Stimulated activated CD8-positive, alpha-beta memory T cell treated with anti-CD3 and anti-CD28 coated beads, Interleukin-4, amount 100 ng/mL, for 4 hours (primary cell): Measurements from ENCODE around the gene CLPTM1L.

Source experiments
- DNase-seq, 2 donors: peaks; one replicate each; pipeline ENCODE4 v3.0.0-alpha.2; 2020; ENCODE audit warnings: low read depth in 2 of 2, low spot score in 1 of 2

Gene CLPTM1L

GRCh38 chr5:1344975-1345838 lies at the start of gene CLPTM1L:
TSS of gene CLPTM1L (minus strand) at chr5:1345099. CDS start at chr5:1344841, 258 bp downstream.
- peak; percentile 66 to 79 for DNase-seq

DNA sequence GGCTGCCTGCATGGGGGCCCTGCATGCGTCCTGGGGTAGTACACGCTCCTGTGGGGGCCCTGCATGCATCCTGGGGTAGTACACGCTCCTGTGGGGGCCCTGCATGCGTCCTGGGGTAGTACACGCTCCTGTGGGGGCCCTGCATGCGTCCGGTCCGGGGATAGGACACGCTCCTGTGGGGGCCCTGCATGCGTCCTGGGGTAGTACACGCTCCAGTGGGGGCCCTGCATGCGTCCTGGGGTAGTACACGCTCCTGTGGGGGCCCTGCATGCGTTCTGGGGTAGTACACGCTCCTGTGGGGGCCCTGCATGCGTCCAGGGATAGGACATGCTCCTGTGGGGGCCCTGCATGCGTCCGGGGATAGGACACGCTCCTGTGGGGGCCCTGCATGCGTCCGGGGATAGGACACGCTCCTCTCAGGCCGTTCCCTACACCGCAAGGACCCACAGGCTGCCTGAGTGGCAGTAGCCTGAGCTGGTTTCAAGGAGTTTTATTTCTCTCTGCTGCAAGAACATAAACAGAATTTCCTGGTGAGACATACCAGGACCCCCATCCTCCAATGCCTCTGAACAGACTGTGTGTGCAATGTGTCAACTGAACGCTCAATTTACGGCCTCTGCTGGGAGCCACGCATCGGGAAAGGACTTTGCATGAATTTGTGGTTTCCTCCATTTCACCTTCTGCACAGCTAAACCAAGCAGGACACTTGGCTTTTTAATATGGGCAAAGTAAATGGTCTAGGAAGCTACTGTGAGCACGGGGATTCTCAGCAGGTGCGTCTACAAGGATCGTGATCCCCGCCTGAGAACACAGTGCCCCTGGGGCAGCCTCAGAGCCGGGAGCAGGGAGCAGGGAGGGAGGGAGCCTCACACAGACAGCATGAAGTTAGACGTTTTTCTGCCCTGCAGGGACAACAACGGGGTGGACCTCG lies 48.9 kb upstream of the CLPTM1L start:
- DNase-seq = no peak

DNA sequence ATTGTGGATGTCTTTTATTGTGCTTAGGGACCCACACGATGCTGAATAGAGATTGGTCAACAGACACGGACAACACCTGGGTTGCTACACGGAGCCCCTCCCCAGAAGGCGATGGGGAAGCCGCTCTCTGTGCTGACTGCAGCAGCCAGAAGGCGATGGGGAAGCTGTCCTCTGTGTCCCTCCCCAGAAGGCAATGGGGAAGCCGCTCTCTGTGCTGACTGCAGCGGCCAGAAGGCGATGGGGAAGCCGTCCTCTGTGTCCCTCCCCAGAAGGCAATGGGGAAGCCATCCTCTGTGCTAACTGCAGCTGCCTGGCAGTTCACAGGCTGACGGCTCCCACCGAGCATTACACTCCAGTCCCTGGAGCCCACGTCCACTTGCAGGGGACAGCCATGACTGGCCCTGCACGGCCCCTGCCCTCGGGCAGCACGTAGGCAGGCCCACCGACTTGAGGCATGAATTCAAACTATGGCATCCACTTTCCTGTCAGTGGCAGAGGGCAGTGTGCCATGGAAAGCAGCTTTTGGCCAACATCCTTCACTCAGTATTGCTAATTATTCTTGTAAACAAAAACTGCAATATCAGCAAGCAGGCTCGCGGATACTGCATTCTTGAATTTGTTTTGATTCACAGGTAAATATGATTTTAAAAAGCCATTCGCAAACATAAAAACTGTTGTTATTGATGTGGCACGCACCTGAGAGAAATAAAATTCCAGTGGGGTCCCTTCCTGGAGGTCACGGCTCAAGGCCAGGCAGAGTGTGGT lies 48.1 kb upstream of the CLPTM1L start:
- no peak for DNase-seq

DNA sequence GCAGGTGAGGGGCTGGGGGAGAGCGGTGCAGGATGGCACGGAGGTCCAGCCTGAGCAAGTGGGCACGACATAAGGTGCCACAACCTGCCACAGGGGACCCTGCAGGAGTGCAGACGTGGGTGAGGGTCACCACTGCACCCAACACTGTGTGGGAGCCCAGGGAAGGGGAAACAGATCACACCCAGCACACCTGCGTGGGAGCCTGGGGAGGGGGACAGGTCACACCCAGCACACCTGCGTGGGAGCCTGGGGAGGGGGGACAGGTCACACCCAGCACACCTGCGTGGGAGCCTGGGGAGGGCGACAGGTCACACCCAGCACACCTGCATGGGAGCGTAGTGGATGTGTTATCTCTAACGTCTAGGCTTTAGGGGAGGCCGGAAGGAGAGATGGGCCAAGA lies 47.4 kb upstream of the CLPTM1L start:
- DNase-seq = no peak

DNA sequence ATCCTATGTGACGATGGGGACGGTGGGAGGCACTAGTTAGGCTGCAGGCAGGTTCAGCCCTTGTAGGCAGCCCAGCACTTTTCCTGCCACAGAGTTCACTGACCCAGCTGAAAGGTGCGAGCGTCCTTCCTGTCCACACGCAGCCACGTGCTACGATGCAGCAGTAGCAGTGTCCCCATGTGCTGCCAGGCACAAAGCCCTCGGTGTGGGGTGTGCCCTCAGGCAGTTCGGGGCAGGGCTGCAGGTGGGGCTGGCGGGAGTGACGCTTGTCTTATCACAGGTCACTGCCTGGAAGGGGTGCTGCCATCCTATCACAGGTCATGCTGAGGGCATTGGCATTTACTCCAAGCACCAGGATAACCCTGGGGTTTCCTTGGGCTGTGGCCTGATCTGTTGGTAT lies 46.8 kb upstream of the CLPTM1L start:
- no peak for DNase-seq

GRCh38 chr5:1390861-1391600 lies 46.1 kb upstream of the CLPTM1L start:
- no peak for DNase-seq

DNA sequence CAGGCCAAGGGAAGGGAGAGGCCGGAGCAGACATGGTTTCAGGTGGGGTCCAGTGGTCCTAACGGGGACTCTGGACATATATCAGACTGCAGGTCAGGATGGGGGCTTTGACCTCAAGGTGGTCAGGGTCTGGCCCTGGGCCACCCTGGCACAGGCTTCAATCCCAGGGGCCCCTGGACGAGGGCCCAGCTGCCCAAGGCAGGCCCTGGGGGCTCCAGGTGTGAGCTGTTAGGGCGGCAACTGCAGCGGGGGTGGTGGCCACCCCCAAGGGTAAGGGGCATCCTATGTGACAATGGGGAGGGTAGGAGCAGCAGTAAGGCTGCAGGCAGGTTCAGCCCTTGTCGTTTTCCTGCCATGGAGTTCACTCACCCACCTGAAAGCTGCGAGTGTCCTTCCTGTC lies 45.4 kb upstream of the CLPTM1L start:
- no peak for DNase-seq

- DNase-seq = no peak
Observed at GRCh38 chr5:1388383-1388967, 43.6 kb upstream of the CLPTM1L start.

GRCh38 chr5:1387876-1388275 lies 43.0 kb upstream of the CLPTM1L start:
- no peak for DNase-seq

GRCh38 chr5:1387059-1387755 lies 42.3 kb upstream of the CLPTM1L start:
- no peak for DNase-seq

- peak; percentile 18 to 45 for DNase-seq
Observed at GRCh38 chr5:1386274-1386717, 41.4 kb upstream of the CLPTM1L start.

- peak; percentile 61 to 64 for DNase-seq
Observed at GRCh38 chr5:1385395-1386273, 40.7 kb upstream of the CLPTM1L start.

- DNase-seq = no peak
Observed at GRCh38 chr5:1384521-1384920, 39.6 kb upstream of the CLPTM1L start.

DNA sequence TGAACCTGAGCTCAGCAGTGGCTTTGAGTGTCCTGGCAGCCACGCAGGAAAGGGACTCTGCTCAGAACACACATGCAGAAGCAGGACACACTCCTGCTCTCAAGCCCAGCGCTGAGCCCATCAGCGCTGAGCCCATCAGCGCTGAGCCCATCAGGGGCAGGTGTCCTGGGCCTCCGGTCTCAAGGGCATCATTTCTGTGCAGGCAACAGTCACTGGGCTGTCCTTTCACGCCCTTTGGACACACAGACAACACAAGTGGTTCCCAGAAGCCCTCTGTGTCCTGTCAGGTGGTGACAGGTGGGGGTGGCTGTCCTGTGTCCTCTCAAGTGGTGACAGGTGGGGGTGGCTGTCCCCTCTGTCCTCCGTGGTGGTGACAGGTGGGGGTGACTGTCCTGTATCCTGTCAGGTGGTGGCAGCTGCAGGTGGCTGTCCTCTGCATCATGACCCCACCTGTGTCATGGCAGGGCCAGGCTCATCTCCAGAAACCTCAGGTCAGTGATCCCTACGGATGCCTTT lies 39.0 kb upstream of the CLPTM1L start:
- no peak for DNase-seq

- no peak for DNase-seq
Observed at GRCh38 chr5:1383344-1383743, 38.4 kb upstream of the CLPTM1L start.

DNA sequence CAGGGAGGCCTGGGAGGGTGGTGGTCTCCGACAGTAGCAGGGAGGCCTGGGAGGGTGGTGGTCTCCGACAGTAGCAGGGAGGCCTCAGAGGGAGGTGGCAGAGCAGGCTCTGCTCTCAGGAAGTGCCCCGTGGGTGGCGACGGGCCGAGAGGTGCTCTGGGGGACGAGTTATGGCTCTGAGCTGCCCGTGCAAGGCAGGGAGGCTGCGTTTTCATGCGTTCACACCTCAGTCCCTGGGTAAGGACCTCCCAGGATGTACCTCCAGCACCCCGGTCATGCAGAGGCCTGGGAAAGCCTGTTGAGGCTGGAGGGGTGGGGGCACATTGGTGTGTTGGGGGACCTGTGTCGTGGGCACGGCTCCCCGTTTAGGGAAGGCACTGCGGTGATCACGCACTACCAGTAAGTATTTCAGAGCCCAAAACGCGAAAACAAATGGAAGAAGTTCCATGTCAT lies 37.4 kb upstream of the CLPTM1L start:
- no peak for DNase-seq

DNA sequence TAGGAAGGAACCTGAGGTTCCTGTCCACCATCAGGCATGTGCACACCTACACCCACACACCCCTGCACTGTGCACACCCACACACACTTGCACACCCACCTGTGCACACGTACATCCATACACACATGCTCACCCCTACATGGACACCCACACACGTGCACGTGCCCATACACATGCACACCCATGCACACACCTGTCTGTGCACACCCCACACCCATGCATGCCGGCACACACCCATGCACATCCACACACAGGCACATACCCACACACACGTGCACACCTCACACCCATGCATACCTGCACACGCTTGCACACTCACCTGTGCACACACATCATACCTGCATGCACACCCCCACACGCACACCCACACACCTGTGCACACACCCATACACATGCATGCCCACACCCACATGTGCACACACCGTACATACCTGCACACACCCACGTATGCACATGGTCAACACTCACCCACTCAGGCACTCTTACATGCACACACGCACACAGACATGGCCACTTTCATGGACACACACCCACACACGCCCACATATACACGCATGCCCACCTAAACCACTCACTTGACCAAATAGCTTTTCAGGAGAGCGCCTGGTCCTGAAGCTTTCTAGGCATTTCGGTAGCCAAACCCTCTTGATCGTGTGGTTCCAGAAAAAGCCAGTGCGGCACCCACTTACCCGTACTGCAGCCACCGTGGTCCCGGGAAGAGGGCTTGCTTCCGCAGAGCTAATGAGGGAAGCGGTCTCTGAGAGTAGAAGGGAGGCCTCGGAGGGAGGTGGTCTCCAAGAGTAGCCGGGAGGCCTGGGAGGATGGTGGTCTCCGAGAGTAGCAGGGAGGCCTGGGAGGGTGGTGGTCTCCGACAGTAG lies 36.7 kb upstream of the CLPTM1L start:
- no peak for DNase-seq
